Posterior cingulate gyrus (tissue), 11 donors: Measurements from ENCODE around the gene ITGB4.

Source experiments
- DNase-seq, 10 donors: peaks; one replicate each; pipeline versions ENCODE4 v3.0.0 to v3.0.0-alpha.2; 2020 to 2021; ENCODE audit warnings: mixed read lengths in 3 of 10
- intact Hi-C: fragments of 100-400 bp; cut with DNase I; formaldehyde crosslinking; loops from one replicate; pipeline ENCODE4 v1.15.1; 2023

ITGB4 gene

DNA sequence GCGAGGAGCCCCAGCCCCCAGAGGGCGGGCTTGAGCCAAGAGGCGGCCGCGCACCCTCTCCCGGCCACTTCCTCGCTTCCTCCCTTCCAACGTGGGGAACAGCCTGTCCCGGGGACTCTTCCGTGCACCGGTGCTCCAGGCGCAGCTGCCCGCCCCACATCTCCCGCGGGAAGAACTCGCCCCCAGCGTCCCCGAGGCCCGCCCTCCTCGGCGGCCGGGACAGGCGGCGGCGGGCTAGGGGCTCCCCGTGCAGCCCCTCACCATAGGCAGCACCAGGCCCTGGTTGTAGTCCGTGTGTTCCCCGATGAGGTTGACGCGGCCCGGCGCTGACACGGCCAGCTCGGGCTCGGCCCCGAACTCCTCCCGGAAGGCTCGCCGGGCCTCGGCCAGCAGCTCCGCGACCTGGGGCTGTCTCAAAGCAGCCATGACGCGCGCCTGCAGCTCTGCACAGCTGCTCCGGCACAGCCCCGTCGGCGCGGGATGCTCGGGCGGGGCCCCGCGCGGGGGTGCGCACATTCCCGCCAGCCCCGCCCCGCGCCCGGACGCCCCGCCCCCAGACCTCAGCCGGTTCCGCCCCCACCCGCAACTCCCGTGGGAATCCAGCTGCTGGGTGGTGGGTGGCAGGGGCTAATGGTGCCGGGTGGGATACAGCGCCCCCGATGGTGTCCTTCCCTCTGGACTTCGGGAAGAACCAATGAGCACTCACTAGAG, 43.6 kb downstream of the ITGB4 start, which contains the start of gene GALK1:
GALK1 (minus strand) TSS at position 482 of the 711 bp plus-strand sequence; CDS start at position 426, 56 bp downstream.
- DNase-seq: peak; percentile 48 to 94 (median 71)
- intact Hi-C loops: no loop called here

DNA sequence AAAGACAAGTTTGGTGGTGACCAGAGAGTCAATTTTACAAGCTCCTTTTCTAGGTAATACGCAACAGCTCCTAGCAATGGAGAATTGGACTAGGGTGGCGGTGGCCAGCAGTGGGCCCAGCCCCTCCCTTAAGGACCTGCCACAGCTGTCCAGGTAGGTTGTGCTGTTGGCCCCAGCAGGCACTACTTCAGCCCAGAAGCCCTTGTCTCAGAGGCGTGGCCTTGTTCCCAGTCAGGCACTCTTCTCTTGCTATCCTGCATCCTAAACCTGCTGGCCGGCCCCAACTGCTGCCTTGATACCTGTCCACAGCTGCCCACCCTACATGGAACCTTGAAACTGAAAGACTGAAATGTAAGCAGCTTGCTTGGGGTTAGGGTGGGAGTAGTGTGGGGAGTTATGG, 44.7 kb downstream of the ITGB4 start:
- intact Hi-C loops: no loop called here

DNA sequence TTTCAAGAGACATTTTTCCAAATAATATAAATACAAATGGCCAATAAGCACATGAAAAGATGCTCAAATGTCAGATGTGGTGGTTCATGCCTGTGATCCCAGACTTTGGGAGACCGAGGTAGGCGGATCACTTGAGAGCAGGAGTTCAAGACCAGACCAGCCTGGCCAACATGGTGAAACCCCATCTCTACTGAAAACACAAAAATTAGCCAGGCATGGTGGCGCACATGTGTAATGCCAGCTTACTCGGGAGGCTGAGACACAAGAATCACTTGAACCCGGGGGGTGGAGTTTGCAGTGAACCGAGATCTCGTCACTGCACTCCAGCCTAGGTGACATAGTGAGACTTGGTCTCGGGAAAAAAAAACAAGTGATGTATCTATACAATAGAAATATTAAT, 46.6 kb downstream of the ITGB4 start:
- peak in 3 of 10 donors; percentile 18 to 26 (median 20) for DNase-seq
- intact Hi-C loops: no loop called here

More for the DNA sequence above, 44.7 kb downstream of the ITGB4 start:
- peak in 3 of 10 donors; percentile 58 to 79 (median 73) for DNase-seq

DNA sequence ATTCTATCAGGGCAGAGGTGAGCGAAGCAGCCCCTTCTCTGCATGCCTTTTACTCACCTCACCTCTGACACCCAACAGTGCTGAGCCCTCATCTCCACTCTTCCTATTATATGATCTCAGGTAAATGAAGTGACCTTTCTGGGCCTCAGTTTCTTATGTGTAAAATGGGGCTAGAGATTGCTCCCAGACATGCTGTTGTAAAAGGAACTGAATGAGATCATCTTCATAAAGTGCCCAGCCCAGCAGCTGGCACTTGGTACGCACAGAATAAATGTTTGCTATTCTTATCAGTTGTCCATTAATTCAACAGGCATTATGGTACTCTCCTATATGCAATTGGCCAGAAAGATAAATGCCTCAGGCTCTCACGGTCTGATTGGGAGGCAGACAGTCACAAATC, 48.3 kb downstream of the ITGB4 start:
- intact Hi-C loops: no loop called here
- DNase-seq: peak in 2 of 10 donors; percentile 7 to 12

DNA sequence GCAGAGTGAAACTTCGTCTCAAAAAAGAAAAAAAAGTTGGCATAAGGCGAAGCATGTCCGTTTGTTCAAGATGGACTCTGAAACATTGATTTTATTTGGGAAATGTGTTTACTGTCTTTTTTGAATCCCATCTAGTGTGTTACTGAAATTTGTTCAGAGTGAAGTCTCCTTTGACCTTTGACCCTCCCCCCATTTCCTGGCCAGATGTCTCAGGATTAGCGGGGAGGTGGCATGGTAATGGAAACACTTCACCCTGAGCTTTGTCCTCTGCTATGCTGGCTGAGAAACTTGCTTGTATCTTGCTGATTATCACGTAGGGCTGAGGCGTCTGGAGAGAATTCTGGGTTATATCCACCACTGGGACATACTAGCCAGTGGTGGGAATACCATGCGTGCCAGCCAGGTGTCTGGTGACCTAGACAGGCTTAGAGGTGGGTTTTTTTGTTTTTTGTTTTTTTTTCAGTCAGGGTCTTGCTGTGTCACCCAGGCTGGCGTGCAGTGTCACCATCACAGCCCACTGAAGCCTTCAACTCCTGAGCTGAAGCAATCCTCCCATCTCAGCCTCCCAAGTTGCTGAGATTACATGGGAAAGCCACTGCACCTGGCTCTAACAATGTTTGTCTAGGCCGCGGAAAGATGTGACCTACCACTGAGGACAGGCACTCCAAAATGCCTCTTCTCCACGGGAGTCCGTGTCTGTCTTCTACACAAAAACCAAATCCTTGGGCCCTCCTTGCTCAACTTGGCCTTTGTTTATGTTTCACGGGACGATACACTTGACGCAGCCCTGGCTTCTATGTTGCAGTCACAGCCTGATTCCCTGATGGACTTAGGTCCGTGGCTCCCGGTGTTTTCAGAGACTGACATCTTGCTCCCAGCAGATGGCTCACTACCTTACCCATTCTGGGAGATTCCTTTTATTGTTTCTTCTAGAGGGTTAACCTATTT, 50.3 kb downstream of the ITGB4 start:
- peak in 3 of 10 donors; percentile 3 to 55 (median 55) for DNase-seq
- intact Hi-C loops: no loop called here

DNA sequence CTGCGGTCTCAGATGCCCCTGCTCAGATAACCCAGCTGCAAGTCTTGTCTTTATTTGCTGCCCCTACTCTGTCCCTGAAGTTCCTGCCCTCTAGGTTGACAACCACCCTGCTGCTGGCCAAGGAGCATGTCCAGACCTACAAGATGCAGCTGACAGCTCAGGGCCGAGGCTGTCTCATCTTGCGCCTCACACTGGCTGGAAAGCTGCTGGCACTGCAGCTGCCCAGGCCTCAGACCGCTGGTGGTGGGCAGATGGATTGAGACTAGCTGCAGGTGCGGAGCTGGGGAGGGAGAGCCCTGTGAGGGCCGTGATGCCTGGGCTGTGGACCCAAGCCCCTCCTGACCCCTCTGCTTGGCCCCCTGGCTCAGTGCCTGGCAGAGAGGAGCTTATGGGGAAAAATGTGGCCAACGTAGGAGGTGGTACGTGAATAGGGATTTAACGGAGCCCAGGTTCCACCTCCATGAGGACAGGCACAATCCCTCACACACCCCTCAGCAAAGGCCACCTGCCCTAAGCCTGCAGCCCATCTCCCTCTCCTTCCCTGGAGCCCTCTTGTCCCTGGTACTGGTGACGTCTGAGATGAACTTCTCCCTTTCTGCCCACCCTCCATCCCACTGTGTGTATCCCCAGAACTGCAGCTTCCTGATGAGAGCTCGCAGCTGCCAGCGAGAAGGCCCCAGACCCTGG, 52.0 kb downstream of the ITGB4 start:
- intact Hi-C loops: no loop called here
- DNase-seq: peak in 4 of 10 donors; percentile 5 to 80 (median 60)

DNA sequence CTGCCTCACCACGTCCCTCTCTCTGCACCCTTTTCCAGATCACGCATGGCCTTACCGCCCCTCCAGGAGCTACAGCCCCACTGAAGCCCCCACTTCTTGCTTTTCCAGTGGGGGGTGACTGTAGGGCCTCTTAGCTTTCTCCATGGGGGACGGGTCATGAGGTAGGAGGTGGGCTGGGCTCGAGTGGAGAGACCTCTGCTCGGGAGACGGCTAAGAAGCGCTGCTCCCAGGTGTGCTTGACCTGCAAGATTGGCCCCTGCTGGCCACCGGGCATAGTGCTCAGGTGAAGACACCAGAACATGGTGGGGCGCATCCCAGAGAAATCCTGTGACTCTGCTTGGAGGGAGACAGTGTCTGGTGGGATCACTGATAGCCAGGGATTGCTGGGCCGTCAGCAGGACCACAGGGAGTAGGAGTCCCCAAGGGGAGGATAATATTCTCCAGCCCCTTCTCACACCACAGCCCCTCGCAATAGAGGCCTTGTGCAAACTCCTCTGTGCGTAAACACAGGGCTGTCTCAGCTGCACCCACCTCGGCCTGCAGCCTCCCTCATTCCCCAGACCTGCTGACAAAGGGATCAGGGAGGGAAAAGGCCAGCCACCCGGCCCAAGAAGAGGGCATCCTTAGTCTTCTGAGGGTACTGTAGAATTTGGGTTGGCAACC, 52.7 kb downstream of the ITGB4 start:
- intact Hi-C loops: no loop called here
- DNase-seq: peak in 3 of 10 donors; percentile 52 to 70 (median 58)

DNA sequence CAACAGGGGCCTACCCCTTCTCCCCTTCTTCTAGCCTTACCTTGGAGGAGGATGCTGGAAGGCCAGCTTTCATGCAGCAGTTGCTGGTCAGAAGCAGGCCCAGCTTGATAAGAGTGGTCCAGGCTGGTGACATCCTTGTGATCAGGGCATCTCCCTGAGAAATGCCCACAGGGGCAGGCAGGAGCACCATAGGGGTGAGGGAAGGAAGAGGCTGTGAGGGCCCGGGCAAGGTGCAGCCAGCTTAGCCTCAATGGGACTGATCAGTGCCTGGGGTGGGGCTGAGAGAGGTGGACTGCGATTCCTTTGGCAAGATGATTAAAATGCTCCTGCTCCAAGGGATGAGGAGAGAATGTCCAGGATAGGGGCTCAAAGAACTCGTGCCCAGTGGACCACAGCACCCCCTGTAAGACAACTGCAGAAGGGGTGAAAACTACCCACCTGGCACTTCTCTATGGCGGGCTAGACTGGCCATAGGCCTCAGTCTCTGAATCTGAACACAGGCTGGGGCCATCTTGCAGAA, 53.3 kb downstream of the ITGB4 start:
- intact Hi-C loops: no loop called here
- peak in 2 of 10 donors; percentile 49 to 50 for DNase-seq

DNA sequence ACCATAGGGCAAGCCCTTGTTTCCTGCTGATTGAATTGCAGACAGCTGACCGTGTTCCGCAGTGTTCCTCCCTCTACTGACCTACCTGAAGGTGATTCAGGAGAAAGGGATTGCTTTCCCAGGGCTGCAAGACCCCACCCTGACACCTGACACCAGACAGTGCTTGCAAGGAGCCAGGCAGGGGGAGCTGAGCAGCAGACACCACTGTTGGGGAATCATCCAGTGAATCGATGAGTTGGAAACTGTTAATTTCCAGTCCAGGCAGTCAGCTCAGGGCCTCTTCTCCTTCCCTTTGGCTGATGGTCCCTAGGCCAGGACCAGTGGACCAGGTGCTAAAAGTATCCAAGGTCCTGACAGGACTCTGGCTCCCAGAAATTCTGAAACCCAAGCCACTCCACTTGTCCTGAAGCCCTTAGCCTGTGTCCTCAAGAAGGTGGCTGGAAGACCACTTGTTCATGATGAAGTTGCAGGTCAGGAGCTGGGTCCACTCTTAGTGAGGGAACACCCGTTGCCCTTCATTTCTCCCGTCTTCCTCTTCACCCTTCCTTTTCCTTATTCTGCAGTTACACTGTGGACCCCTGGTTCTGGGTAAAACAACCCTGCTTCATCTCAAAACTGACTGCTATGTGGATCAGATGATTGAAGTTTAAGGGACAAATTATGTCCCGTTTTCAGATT, 53.9 kb downstream of the ITGB4 start:
- intact Hi-C loops: loop anchor here (5.0 kb wide), 1 partner anchor 67 kb away; the partner anchor contains the start of gene UNC13D

DNA sequence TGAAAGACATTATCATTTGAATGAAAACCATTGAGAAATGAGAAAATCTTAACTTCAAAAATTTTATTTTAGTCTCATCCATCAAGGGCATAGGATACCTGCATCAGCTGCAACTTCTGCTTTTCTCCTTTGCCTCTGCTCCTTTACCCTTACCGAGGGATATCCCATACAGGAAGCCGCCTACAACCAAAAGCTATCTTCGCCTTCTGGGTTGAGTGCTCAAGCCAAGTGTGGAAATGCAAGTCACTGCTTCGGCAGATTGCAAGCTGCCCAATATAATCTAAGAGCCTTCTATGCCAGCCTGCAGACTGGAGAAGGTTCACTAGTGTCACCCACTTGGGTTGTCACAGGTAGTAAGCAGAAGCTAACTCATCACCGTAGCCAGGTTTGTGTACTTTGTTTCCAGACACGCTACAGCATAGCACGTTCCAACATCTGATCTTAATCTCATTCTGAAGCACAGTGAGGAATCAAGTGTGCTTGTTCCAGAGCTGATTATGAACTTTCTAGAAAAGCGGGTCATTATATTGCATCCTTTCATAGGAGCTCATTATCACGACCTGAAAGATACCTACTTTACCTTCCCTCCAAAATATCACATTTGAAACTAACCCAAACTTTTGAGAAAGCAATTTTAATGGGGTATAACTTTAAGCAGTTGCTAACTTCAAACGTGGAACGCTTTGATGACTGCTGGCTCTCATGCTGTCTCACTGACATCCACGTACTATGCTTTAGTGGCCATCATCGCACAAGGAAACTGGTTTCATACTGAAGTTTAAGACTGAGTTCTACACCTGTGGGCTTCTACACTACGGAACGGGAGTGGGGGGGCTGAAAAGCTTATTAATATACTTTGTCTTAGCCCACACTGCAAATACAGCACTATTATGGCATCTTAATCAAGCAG, 55.4 kb downstream of the ITGB4 start:
- intact Hi-C loops: loop anchor here (5.0 kb wide), 1 partner anchor 66 kb away; the partner anchor contains the start of gene UNC13D
- peak in 2 of 10 donors; percentile 20 to 38 for DNase-seq

More for the DNA sequence above, 53.9 kb downstream of the ITGB4 start:
- peak in 2 of 10 donors; percentile 13 to 34 for DNase-seq

DNA sequence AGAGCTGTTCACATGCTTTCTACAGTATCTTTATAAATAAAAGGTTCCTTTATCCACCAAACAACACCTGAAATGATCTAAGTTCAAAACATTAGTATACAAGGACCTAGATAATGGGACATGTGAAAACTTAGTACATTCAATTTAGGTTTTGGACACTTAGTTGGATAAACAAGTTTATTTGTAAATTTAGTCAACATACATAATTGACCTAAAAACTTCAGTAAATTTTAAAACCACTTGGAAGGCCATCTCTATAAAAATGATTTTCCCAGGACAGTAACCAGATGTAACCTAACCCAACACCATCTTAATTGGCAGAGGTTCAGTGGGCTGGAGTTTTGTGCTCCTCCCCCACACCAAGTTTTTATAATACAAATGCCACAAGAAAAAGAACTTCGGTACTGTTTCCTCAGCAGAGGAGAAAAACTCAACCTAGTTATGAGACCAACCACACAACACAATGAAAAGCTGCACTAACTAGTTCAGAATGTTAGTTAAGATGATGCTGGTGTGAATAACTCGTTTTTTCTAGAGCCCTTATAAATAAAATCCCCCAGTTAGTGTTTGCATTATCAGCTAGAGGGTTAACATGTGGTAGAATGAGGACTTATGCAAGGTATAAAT, 56.1 kb downstream of the ITGB4 start:
- intact Hi-C loops: loop anchor here (5.0 kb wide), 1 partner anchor 65 kb away; the partner anchor contains the start of gene UNC13D

DNA sequence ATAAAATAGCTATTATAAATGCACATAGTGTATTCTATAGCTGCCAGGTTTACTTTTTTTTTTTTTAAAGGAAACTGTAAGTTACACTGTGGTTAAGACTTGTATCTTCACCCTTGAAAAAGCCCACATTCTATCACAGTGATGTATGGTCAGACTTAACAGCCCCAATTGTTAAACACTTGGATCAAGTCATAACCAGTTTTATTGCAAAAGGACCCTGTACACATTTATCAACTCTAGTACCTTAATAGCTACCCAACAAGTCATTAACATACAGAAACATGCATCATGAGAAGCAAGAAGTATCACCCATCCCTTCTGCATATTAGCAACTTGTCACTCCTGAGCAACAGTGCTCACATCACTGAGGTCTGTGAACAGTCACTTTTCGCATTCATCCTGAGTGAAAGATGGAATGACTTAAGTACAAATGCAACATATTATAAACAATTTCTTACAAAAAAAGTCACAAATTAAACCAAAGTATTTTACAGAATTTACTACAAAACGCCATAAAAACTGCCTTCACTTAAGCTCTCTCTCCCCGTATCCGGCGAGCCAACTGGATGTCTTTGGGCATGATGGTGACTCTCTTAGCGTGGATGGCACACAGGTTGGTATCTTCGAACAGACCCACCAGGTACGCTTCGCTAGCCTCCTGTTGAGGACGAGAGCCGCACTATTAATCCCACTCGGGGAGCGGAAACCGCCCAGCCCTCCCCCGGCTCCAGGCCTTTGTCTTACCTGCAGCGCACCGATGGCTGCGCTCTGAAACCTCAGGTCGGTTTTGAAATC, 57.0 kb downstream of the ITGB4 start:
- intact Hi-C loops: loop anchor here (5.0 kb wide), 1 partner anchor 64 kb away; the partner anchor contains the start of gene UNC13D

More for the DNA sequence above, 56.1 kb downstream of the ITGB4 start:
- DNase-seq: peak in 1 of 10 donors; percentile 4

DNA sequence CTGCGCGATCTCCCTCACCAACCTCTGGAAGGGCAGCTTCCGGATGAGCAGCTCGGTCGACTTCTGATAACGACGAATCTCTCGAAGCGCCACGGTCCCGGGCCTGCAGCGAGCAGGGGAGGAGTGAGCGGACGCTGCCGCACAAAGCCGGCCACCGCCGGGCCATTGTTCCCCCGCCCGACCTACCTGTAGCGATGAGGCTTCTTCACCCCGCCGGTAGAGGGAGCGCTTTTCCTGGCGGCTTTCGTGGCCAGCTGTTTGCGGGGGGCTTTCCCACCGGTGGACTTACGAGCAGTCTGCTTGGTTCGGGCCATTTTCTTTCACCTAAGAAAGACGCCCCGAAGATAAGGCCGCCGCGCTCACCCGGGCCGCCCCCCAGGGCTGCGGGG, 57.6 kb downstream of the ITGB4 start:
- intact Hi-C loops: loop anchor here (5.0 kb wide), 1 partner anchor 63 kb away; the partner anchor contains the start of gene UNC13D
- DNase-seq: peak in 1 of 10 donors; percentile 79

More for the DNA sequence above, 57.0 kb downstream of the ITGB4 start:
- DNase-seq: peak in 1 of 10 donors; percentile 70

DNA sequence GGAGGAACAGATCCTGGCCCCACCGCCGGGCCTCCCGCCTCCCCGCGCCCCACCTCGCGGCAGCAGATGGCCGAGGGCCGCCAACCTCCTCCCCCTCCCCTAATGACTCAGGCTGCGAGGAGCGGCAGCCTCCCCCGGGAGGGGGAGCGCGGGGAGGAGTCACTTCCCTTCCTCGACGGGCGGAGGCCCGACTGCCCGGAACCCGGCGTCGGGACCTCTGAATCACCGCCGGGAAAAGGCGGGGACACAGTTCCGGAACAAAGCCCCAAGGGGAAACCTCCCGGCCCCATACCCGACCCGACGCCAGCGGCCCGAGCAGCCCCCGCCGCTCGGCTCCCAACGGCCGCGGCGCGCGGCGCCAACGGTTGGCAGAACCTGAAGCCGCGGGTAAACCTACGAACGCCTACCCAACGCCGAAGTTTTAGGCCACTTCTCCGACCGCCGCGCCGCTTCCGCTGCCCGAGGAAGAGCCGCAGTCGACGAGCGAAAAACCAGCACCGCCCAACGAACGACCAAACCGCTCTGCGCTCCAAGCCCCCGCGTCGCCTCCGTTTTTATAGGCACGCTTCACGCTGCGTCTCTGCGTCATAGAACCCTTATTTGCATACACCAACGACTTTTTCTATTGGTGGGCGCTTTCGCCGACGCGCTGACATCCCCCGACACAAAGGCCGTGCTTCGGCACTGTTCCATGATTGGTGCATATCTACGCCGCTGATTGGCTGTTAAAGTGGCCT, 58.2 kb downstream of the ITGB4 start:
- peak; percentile 92 to 99 (median 96) for DNase-seq
- intact Hi-C loops: loop anchor here (5.0 kb wide), 1 partner anchor 63 kb away; the partner anchor contains the start of gene UNC13D
